NCI-H345 (cell line): ENCODE results near the gene NCOA3.

Source experiments
- DNase-seq: peaks from one replicate; lab custom pipeline; 2025; lab: John Stamatoyannopoulos, UW

NCOA3 gene

GRCh38 chr20:47667086-47667485 lies 165.4 kb downstream of the NCOA3 start:
- DNase-seq: no peak

GRCh38 chr20:47667531-47668312 lies 166.0 kb downstream of the NCOA3 start:
- no peak for DNase-seq

GRCh38 chr20:47668313-47669151 lies 166.8 kb downstream of the NCOA3 start:
- no peak for DNase-seq

- no peak for DNase-seq
Measured at GRCh38 chr20:47669152-47669425, 167.4 kb downstream of the NCOA3 start.

- DNase-seq: no peak
Measured at GRCh38 chr20:47669489-47669888, 167.8 kb downstream of the NCOA3 start.

- no peak for DNase-seq
Measured at GRCh38 chr20:47669927-47670890, 168.5 kb downstream of the NCOA3 start.

GRCh38 chr20:47670913-47671312 lies 169.2 kb downstream of the NCOA3 start:
- DNase-seq: no peak

GRCh38 chr20:47672166-47672565 lies 170.5 kb downstream of the NCOA3 start:
- DNase-seq: no peak

GRCh38 chr20:47672886-47673670 lies 171.4 kb downstream of the NCOA3 start:
- DNase-seq: no peak

- DNase-seq: no peak
Measured at GRCh38 chr20:47673671-47673955, 171.9 kb downstream of the NCOA3 start.

- DNase-seq: no peak
Measured at GRCh38 chr20:47674145-47674544, 172.5 kb downstream of the NCOA3 start.

GRCh38 chr20:47674686-47675085 lies 173.0 kb downstream of the NCOA3 start:
- DNase-seq: no peak

GRCh38 chr20:47675190-47676142 lies 173.8 kb downstream of the NCOA3 start:
- DNase-seq: no peak

GRCh38 chr20:47676219-47676721 lies 174.6 kb downstream of the NCOA3 start:
- no peak for DNase-seq

- DNase-seq: no peak
Measured at GRCh38 chr20:47676912-47677634, 175.4 kb downstream of the NCOA3 start.

GRCh38 chr20:47677635-47678453 lies 176.2 kb downstream of the NCOA3 start:
- DNase-seq: peak; percentile 68

GRCh38 chr20:47678536-47678935 lies 176.8 kb downstream of the NCOA3 start:
- DNase-seq: no peak

GRCh38 chr20:47679462-47679861 lies 177.8 kb downstream of the NCOA3 start:
- no peak for DNase-seq
